Thyroid gland (tissue), 4 donors: ENCODE results near the gene CLEC17A. TPM values are rescaled to one million over a fixed set of nuclear protein-coding genes. Genes with fewer than 3 reads are reported as not detected.

Experiments
- small RNA-seq: library from RNA; depleted of rRNA; stranded (forward); fragments of <200 nt; gene quantifications from one replicate; pipeline ENCODE3, GENCODE V24; 2016
- total RNA-seq, 4 donors: library from RNA; depleted of rRNA; stranded (reverse); fragments of >200 nt; gene quantifications; one replicate each; pipeline ENCODE4 v1.2.3, GENCODE V29; 2016

The CLEC17A gene
- total RNA-seq, 4 donors from 2014 or later, result not detected

Small RNAs within 50 kb of the gene (small RNA-seq; reads per million reads assigned to genes)
- gene AC022149.2, result not detected
- gene RN7SL842P, result not detected

Other genes starting within 250 kb of the CLEC17A start
- gene ADGRE5, start 201.6 kb upstream of the CLEC17A start, total RNA-seq, result 10 to 100 TPM; 35.7 to 63.4 (median 37.8) TPM
- gene DDX39A, start 163.7 kb upstream of the CLEC17A start, total RNA-seq, result 10 to 100 TPM; 53.3 to 89.7 (median 59.7) TPM
- gene PKN1, start 149.8 kb upstream of the CLEC17A start, total RNA-seq, result 10 to 100 TPM; 66.5 to 79.8 (median 74.2) TPM
- gene PTGER1, start 107.7 kb upstream of the CLEC17A start, total RNA-seq, result 1 to 10 TPM in 1 of 4 donors, not detected in 3; 1.5 TPM
- gene GIPC1, start 87.0 kb upstream of the CLEC17A start, total RNA-seq, result 10 to 100 TPM; 34.7 to 93.7 (median 55.4) TPM
- 10 to 100 TPM; 49.1 to 61.1 (median 55.3) TPM for gene DNAJB1, start 64.7 kb upstream of the CLEC17A start, total RNA-seq
- 100 to 1,000 TPM in 2 of 4 donors, 10 to 100 TPM in 2; 75.5 to 126 (median 99.0) TPM for gene TECR, start 53.5 kb upstream of the CLEC17A start, total RNA-seq
- 100 to 1,000 TPM; 208 to 584 (median 422) TPM for gene NDUFB7, start 11.0 kb upstream of the CLEC17A start, total RNA-seq
- under 1 TPM in 1 of 4 donors, not detected in 3; 0.24 TPM for gene ADGRE3, start 91.8 kb downstream of the CLEC17A start, total RNA-seq
- gene ZNF333, start 107.0 kb downstream of the CLEC17A start, total RNA-seq, result 10 to 100 TPM; 22.8 to 50.1 (median 26.0) TPM
- gene ADGRE2, start 195.5 kb downstream of the CLEC17A start, total RNA-seq, result 1 to 10 TPM in 3 of 4 donors, under 1 TPM in 1; 0.33 to 6.0 (median 2.0) TPM